GM21360 (cell line): ENCODE results near the gene ELOB.

Experiments used
- ATAC-seq: cut with Tn5 transposase; IDR thresholded peaks from one replicate; pipeline ENCODE4 v1.9.1; 2021; ENCODE audit warnings: mild to moderate bottlenecking, moderate library complexity; ENCODE audit not compliant: unreplicated experiment

ELOB gene

DNA sequence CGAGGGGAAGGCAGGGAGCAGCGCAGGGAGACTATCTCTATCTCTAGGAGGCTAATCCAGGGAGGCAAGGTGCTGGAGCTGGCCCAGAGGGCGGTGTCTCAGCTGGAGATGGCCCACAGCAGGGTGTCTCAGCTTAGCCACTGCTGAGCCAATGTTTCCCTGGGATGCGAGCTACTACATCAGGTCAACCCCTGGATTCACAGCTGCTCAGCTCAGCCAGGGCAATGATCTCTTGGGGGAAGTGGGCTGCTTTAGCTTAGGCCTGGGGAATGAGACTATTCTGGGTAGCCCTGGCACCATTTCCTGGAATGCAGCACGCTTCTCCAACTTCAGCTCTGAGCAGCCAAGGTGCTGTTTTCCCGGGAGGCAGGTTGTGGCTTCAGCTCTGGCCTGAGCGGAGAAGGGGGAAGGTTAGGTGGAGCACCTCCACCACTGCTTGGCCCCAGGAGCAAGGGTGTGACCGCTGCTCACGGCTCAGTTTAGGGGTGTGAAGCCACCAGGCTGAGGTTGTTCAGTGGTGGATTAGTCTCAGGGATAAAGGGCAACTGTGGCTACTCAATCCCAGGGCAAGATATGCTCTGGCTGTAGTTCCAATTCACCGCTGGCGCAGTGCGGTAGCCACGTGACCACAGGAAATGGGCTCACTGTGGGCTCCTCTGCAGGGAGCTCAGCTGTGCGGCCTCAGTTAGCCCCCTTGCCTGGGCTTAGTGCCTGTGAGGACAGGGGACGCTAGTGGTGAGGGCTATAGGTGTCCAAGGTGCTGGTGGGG lies 34.8 kb upstream of the ELOB start:
- no peak for ATAC-seq

DNA sequence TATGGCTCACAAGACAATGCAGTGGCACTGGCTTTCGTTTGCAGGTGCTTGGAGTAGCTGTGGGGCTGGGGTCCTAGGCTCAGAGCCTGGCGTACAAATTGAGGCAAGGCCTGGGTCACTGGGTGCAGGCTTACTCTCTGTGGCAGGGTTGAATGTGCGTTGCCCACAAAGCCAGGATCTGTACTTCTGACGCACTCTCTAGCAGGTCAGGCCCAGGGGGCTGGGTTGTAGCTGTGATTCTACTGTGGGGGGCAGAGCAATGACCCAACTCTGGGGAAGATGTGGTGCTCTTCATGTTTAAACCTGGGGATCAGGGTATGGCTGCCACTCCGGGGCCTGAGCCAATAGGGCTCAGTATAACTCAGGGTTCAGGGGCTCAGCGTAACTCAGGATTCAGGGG lies 33.6 kb upstream of the ELOB start:
- no peak for ATAC-seq

DNA sequence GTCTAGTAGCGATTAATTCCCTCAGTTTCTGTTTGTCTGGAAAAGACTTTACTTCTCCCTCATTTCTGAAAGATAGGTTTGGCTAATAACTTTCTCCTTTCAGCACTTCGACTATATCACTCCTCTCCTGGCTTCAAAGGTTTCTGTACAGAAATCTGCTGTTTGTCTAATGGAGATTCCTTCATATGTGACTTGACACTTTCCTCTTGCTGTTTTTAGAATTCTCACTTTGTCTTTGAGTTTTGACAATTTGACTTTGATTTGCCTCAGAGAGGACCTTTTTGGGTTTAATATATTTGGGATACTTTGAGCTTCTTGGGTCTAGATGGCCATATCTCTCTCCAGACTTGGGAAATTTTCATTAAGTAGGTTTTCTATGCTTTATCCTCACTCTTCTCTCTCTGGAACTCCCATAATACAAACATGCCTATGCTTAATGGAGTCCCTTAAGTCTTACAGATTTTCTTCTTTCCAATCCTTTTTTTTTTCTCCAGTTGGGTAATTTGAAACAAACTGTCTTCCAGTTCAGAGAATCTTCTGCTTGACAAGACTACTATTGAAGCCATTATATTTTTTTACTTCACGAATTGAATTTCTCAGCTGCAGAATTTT lies 32.2 kb upstream of the ELOB start:
- no peak for ATAC-seq

DNA sequence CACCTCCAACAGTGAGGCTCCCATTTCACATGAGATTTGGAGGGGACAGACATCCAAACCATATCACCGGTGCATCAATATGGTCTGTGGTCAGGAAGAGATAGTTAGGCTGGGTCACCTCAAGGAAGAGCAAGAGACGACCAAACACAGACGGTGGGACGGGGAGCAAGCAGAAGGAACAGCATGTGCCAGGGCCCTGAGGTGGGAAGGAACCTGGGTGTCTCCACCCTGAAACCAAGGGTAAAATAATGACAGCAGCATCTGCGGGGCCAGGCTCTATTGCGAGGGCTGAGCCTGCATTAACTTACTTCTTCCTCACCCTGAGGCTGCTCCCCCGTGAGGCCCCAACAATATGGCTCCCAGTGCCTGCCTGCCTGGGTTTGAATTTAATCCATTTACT lies 31.1 kb upstream of the ELOB start:
- no peak for ATAC-seq

DNA sequence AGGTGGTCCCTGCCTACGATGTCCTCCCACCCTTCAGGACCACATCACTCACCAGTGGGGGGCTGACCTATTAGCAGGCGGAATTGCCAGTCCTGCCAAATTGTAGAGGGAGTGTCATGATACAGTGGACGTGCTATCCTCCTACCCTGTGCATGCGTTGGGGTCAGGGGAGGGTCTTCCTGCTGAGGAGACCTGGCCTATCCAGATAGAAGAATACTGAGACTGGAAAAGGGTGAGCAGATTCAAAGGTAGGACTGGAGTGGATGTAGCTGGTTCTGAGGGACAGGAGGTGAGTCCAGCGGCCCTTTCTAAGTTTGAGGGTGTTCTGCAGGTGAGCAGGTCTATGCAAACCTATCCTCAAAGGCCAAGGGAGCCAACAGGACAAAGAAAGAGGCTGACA lies 29.2 kb upstream of the ELOB start:
- no peak for ATAC-seq

DNA sequence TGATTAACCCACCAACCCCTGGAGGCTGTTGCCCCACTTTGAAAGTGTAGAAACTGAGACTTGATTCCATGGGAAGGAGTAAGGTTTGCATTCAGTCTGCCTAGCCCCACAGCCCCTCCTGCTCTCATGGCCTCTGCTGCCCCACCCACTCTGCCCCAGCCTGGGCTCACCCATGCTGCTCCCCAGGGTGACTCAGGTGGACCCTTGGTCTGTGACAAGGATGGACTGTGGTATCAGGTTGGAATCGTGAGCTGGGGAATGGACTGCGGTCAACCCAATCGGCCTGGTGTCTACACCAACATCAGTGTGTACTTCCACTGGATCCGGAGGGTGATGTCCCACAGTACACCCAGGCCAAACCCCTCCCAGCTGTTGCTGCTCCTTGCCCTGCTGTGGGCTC lies 27.6 kb upstream of the ELOB start:
- no peak for ATAC-seq

DNA sequence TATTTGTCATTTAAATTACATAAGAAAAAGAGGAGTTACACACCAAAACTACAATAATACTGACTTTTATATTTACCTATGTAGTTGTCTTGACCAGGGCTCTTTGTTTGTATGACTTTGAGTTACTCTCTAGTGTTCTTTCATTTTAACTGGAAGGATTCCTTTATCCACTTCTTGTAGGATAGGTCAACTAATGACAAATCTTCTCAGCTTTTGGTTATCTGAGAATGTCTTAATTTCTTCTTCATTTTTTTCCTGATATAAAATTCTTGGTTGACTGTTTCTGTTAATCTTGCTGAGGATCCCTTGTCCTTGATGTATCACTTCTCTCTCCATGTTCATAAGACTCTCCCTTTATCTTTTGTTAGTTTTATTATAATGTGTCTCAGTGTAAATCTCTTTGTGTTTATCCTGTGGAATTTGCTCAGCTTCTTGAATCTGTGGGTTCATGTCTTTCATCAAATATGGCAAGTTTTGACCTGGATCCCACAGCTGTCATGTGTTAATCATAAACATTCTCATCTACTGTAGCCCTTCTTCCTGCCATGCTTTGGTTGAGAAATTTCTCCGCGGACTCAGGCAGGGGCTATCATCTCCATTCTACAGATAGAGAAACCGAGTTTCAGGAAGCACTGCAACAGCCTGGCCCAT lies 26.6 kb upstream of the ELOB start:
- ATAC-seq, result no peak

DNA sequence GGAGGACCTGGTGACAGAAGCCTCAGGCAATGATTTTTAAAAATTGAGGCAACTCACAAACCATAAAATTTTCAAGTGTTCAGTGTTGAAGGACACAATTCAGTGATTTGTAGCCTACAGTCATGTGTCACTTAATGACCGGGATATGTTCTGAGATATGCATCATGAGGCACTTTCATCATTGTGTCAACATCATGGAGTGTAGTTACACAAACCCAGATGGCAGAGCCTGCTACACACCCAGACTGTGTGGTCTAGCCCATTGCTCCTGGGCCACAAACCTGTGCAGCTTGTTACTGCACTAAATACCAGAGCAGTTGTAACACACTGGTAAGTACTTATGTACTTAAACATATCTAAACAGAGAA lies 22.8 kb upstream of the ELOB start:
- no peak for ATAC-seq

DNA sequence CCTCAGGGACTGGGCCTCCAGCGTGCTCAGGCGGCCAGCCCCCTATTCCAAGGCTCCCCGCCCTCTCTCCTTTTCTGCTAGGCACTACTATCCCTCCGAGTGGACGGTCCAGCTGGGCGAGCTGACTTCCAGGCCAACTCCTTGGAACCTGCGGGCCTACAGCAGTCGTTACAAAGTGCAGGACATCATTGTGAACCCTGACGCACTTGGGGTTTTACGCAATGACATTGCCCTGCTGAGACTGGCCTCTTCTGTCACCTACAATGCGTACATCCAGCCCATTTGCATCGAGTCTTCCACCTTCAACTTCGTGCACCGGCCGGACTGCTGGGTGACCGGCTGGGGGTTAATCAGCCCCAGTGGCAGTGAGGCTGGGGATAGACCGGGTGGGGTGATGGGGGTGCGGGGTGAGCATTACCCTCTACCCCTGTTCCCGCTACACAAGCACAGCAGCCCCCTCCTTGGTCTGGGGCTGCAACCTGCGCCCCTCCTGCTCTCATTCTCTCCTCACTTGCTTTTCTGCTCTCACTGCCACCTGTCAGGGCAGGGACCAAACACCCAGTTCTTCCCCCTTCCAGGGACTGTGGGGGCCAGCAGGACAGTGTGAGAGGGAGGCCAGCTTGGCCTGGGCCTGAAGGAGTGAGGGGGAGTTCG lies 22.3 kb upstream of the ELOB start:
- ATAC-seq, result no peak

DNA sequence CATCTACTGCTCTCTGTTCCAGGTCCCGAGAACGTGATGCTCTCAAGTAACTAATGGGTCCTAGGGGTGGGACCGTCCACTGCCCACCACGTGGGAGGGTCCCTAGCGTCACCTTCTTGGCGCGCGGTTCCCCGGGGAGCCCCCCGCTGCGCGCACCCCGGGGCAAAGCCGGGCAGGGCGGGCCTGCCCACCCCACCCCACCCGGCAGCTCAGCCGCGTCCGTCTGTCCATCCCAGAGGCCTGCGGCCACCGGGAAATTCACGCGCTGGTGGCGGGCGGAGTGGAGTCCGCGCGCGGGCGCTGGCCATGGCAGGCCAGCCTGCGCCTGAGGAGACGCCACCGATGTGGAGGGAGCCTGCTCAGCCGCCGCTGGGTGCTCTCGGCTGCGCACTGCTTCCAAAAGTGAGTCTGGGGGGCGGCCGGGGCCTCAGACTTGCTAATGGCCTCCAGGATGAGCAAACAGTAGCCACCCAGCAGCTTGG lies 21.7 kb upstream of the ELOB start:
- no peak for ATAC-seq

DNA sequence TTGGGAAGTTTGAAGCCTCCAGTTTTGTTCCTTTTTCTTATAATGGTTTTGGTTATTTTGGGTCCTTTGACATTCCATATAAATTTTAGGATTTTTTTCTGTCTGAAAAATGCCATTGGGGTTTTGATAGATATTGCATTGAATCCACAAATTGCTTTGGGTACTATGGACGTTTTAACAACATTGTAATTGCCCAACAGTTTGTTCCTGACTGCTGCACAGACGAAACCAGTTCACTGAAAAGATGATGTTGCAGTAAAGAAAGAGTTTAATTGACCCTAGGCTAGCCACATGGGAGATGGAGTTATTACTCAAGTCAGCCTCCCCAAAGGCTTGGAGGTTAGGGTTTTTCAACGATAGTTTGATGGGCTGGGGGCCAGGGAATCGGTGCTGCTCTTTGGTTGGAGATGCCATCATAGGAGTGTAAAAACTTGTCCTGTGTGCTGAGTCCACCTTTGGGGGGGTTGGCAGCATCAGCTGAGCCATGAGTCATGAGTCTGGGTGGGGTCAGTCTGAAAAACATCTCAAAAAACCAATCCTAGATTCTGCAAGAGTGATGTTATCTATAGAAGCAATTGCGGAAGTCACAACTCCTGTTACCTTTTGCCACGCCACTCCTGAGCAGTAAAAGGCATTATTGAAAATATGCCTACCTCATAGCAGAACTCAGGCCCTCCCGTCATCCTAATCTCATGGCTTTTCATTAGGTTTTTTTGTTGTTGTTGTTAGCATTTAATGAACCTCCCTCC lies 18.5 kb upstream of the ELOB start:
- ATAC-seq, result no peak

DNA sequence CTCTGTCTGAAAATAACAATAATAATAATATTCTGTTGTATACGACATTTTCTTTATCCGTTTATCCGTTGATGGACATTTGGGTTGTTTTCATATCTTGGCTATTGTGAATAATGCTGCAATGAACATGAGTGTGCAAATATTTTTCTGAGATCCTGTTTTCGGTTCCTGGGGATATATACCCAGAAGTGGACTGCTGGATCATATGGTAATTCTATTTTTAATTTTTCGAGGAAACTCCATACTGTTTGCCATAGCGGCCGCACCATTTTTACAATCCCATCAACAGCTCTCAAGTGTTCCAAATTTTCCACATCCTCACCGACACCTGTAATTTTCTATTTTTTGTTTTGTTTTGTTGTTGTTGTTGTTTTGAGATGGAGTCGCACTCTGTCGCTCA lies 15.9 kb upstream of the ELOB start:
- no peak for ATAC-seq

DNA sequence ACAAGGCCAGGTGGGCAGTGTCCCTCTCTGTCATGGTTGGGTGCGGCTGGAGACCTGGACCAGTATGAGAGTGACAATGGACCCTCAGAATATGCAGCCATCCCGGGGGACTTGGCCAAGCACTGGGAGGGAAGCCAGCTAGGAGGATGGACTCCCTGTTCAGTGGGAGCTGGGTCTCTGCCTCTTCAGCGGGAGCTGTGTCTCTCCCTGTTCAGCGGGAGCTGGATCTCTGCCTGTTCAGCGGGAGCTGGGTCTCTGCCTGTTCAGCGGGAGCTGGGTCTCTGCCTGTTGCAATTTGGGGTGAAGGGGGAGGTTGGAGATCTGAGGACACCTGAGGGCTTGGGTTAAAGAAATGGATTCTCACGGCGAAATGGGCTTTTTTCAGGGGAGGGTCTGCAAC lies 14.1 kb upstream of the ELOB start:
- ATAC-seq, result no peak

DNA sequence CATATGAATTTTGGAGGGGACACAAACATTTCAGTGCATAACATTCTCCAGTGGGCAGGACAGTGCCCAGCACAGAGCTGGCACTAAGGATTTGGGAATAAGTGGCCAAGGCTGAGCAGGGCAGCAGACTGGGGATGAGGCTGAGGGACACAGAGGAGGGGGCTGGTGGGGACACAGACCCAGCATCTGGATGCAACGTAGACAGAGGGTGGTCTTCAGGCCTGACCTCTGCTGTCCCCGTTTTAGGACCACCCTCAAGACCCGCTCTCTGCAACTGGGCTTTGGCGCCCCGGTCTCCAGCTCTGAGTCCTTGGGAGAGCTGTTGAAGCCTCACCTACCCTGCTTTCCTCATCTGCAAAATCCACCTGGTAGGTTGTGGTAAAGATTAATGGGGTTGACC lies 13.6 kb upstream of the ELOB start:
- ATAC-seq, result no peak

DNA sequence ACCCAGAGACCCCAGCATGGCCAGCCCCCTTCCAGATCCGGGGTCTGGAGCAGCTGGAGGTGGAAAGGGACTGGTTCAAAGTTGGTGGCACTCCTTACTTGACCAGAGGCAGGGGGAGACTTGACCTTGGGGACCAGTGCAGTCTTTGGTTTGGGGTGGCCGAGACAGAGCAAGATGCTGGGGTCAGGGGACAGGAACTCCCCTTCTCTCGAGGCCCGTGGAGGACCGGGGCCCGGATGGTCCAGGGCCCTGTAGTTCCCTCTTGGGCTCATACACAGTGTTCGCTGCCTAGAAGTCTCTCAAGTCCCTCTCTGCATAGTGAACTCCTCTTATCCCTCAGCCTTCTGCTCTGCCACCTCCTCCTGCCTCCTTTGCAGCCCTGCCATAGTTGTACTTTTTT lies 10.9 kb upstream of the ELOB start:
- ATAC-seq, result no peak

DNA sequence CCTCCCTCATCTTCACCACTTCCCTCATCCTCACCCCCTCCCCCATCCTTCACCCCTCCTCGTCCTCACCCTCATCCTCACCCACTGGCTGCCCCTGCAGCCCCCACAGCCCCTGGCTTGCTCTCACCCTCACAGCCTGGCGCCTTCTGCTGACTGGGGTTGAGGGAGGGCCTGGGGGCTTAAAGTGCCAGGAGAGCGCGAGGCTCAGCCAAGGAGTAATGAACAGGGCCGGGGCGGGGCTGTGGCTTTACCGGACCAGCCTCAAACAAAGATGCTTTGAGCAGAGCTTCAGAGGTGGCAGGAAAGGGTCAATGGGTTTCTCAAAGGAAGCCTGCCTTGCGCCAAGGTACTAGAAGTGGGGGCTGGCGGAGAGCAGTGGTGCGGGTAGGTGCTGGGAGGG lies 10.3 kb upstream of the ELOB start, which contains the start of gene PRSS33:
TSS of gene PRSS33 (minus strand) at position 155 of the 400 bp plus-strand sequence. CDS start 1,013 bp downstream, outside the sequence.
- ATAC-seq, result no peak

DNA sequence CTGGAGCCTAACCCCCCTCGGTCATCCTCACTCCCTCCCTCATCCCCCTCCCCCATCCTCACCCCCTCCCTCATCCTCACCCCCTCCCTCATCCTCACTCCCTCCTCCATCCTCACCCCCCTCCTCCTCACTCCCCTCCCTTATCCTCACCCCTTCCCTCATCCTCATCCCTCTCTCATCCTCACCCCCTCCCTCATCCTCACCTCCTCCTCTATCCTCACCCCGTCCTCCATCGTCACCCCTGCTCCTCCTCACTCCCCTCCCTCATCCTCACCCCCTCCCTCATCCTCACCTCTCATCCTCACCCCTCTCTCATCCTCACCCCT lies 9.7 kb upstream of the ELOB start:
- ATAC-seq, result no peak

DNA sequence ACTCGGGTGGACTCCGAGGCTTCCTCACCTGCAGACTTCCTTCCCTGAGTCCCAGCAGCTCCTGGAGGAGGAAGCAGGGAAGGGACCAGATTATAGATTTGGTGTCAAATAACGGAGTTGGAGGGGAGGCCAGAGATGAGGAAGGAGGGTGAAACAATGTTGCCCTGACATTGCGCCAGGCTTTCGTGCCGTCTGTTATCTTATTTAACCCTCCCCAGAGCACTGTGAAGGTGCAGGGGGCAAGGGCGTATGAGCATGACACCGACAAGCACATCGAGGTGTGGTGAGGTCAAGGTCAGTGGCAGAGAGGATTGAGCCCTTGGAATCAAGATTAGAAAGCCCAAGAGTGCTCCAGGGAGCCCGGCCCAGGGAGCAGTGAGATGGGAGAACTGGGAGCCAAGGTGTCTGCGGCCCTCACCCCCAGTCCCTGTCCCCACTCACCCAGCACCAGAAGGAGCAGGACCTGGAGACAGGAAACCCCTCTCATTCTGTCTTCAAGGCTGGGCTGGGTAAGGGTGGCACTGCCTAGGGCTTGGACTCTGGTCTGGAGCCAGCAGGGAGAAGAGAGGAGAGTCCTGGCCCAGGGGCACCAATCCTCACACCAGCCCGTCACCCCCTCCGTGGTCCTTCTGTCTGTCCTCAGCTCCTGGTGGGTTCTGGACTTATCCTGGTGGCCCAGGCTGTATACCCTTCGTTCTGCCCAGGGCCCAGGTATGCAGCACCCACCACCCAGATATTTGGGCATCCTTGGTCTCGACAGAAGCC lies 9.2 kb upstream of the ELOB start:
- ATAC-seq, result no peak

DNA sequence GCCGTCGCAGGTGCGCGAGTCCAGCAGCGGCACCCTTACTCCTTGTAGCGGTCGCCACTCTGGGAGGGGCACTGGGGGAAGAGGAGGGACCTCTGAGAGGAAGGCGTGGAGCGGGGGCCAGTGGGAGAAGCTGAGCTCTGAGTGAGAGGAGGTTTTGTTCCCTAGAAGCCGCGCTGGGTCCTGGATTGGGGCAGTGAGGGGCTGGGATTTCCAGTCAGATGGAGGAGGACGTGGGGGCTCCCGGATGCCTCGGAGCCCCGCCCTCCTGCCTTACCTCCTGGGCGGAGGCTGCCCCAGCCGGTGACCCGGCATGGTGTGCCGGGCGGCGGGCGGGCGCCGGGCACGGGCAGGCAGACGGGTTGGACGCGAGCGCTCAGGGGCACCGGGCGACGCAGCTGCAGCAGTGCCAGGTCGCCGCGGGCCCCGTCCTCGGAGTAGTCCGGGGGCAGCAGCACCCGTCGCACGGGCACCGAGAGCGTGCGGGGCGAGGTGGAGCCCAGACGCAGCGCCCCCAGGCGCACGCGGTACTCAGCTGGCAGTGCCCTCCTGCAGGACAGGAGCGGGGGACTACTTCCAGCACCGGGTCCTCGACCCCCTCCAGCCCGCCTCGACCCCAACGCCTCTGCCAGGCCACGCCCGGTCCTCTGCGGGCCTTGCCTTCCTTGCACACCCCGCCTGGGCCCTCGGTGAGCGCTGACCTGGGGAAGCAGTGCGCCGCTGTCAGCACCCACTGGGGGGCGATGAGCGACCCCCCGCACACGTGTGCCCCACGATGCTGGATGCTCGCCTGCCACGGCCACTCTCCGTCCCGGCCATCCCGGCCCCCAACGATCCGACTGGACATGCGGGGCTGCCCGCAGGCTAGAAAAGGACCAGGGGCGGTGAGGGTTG lies 8.3 kb upstream of the ELOB start:
- ATAC-seq, result no peak
